Gastrocnemius medialis (tissue), 4 donors: ENCODE data around the gene ARNT2. TPM values are rescaled to one million over a fixed set of nuclear protein-coding genes. Genes with fewer than 3 reads are reported as not detected.

ENCODE experiments used
- ATAC-seq, 2 donors: fragments of 150-250 bp; one replicate each; pipeline ENCODE4 v1.9.1; 2016
- DNase-seq, 2 donors: peaks; one replicate each; pipeline ENCODE4 v3.0.0-alpha.2; 2019
- H3K27ac ChIP-seq, 4 donors: fragments of 200-600 bp; sonication (generic); 1 replicate in 1 of 4; 2 replicates in 3 of 4; pipeline ENCODE4 v1.5.1; 2016 to 2018; ENCODE audit warnings: mild to moderate bottlenecking in 2 of 4, moderate library complexity in 1 of 4
- H3K27me3 ChIP-seq, 3 donors: fragments of 200-600 bp; sonication (generic) in 2 of 3; 1 replicate in 1 of 3; 2 replicates in 2 of 3; pipeline versions ENCODE4 v1.5.1 to v1.6.0; 2016 to 2019; ENCODE audit warnings: mild to moderate bottlenecking in 1 of 3, moderate library complexity in 1 of 3
- H3K36me3 ChIP-seq, 2 donors: fragments of 200-600 bp; sonication (generic) in 1 of 2; one replicate each; pipeline ENCODE4 v1.5.1; 2017 to 2018
- H3K4me1 ChIP-seq, 2 donors: fragments of 200-600 bp; sonication (generic) in 1 of 2; one replicate each; pipeline ENCODE4 v1.5.1; 2016 to 2017; ENCODE audit warnings: mild to moderate bottlenecking in 2 of 2
- H3K4me3 ChIP-seq, 4 donors: fragments of 200-600 bp; sonication (generic) in 3 of 4; 1 replicate in 1 of 4; 2 replicates in 3 of 4; pipeline ENCODE4 v1.5.1; 2016 to 2019; ENCODE audit warnings: mild to moderate bottlenecking in 2 of 4
- H3K9me3 ChIP-seq, 3 donors: fragments of 200-600 bp; sonication (generic) in 2 of 3; 1 replicate in 1 of 3; 2 replicates in 2 of 3; pipeline ENCODE4 v1.5.1; 2016 to 2019
- POLR2A ChIP-seq, 2 donors: fragments of 450-650 bp; IDR thresholded peaks; one replicate each; pipeline ENCODE4 v1.6.1; 2017; ENCODE audit warnings: antibody characterized with exemption in 2 of 2, mild to moderate bottlenecking in 2 of 2, moderate library complexity in 2 of 2
- in situ Hi-C, 4 donors: fragments of 200-750 bp; cut with MboI; loops; one replicate each; pipeline versions ENCODE4 v1.15.0 to v1.8.0; 2017; ENCODE audit warnings: low sequenced_read_pairs in 4 of 4
- intact Hi-C: fragments of 100-400 bp; cut with DNase I; formaldehyde crosslinking; loops from one replicate; pipeline ENCODE4 v1.15.1; 2023; ENCODE audit warnings: low total_unique reads
- total RNA-seq, 4 donors: library from RNA; depleted of rRNA; stranded (reverse); fragments of >200 nt; gene quantifications; one replicate each; pipeline versions ENCODE4 v1.1.0 to v1.2.3, GENCODE V29; 2016
- TF ChIP-seq, protein P1 (sequence below), 5 experiments: fragments of 450-650 bp in 3 of 5; fragments of 200-600 bp in 2 of 5; sonication (generic) in 2 of 5; IDR thresholded peaks in 4 of 5; conservative IDR thresholded peaks in 1 of 5; 1 replicate in 4 of 5; 2 replicates in 1 of 5; pipeline ENCODE4 v1.5.1; 2016 to 2019; ENCODE audit warnings: antibody characterized with exemption in 5 of 5, mild to moderate bottlenecking in 3 of 5, moderate library complexity in 3 of 5

Gene ARNT2
- total RNA-seq, 4 donors from 2014 or later: 4.1 to 23.5 (median 6.6) TPM

DNA sequence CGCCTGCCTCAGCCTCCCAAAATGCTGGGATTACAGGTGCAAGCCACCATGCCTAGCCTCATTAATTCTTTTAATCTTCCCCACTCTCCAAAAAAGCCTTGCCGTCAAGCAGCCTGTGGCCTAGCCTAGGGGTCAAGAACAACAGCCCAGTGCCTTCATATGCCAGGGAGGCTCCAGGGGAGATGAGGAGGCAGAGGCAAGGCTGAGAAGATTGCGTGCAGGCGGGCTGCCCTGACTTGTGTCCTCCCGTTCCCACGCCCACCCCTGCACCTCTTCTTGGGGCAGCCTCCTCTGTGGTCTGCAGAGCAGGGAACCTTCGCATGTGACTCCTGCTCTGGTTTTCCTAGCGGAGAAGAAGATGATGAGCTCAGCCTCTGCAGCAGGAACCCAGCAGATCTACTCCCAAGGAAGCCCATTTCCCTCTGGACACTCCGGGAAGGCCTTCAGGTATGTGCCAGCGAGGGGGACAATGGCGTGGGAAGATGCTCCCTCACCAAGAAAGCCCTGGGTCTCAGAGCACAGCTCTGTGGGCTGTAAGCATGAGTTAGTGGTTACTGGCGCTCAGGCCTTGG is 172.4 kb downstream of the ARNT2 start:
- in situ Hi-C loops: no loop called here
- intact Hi-C loops: no loop called here
- H3K36me3 ChIP-seq: no peaks in the 10 kb centered on the region
- H3K9me3 ChIP-seq: no peaks in the 10 kb centered on the region
- no peaks in the 10 kb centered on the region for H3K27me3 ChIP-seq
- DNase-seq (no peak), ATAC-seq (no peak)
- no peak overlapping the region for H3K27ac ChIP-seq
- no peaks in the 10 kb centered on the region for H3K4me1 ChIP-seq
- H3K4me3 ChIP-seq: no peak overlapping the region
- TF ChIP-seq, protein P1, sequence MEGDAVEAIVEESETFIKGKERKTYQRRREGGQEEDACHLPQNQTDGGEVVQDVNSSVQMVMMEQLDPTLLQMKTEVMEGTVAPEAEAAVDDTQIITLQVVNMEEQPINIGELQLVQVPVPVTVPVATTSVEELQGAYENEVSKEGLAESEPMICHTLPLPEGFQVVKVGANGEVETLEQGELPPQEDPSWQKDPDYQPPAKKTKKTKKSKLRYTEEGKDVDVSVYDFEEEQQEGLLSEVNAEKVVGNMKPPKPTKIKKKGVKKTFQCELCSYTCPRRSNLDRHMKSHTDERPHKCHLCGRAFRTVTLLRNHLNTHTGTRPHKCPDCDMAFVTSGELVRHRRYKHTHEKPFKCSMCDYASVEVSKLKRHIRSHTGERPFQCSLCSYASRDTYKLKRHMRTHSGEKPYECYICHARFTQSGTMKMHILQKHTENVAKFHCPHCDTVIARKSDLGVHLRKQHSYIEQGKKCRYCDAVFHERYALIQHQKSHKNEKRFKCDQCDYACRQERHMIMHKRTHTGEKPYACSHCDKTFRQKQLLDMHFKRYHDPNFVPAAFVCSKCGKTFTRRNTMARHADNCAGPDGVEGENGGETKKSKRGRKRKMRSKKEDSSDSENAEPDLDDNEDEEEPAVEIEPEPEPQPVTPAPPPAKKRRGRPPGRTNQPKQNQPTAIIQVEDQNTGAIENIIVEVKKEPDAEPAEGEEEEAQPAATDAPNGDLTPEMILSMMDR (IDR thresholded peaks at IDR 0.05 in 4 of 5, conservative IDR thresholded peaks at IDR 0.05 in 1 of 5): no peak
- no peak for TF ChIP-seq POLR2A (IDR thresholded peaks at IDR 0.05)

DNA sequence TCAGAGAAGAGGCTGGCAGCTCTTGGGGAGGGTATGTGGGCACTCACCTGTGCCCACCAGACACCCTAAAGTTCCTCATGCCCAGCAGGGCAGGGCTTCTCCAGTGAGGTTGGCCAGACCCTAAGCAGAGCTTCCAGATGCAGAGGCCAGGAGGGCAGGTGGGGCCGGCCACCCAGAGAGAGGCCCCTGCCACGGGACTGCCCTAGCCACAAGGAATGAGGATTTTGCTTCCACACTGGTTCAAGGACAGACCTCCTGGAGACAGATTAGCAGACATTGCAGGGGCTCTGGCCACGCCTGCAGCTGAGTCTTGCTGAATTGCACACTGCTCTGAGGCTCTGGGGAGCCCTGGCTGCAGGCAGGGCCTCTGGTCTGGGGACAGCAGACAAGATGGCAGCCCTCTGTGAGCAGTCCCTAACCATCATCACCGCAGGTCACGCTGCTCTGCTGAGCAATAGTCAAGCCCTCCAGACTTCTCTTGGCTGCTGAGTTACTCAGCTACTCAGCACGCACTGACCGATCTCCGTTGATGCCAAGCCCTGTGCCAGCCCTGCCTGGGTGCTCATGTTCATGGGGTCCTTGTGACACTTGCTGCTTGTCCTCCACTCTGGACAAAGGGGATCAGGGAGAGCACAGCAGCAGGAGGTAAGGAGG is 173.5 kb downstream of the ARNT2 start:
- in situ Hi-C loops: no loop called here
- ATAC-seq (no peak), DNase-seq (no peak)
- no peak overlapping the region for H3K4me3 ChIP-seq
- no peaks in the 10 kb centered on the region for H3K36me3 ChIP-seq
- intact Hi-C loops: no loop called here
- no peaks in the 10 kb centered on the region for H3K4me1 ChIP-seq
- H3K9me3 ChIP-seq: no peaks in the 10 kb centered on the region
- H3K27me3 ChIP-seq: no peaks in the 10 kb centered on the region
- no peak overlapping the region for H3K27ac ChIP-seq
- TF ChIP-seq POLR2A (IDR thresholded peaks at IDR 0.05): no peak
- TF ChIP-seq, protein P1 (IDR thresholded peaks at IDR 0.05 in 4 of 5, conservative IDR thresholded peaks at IDR 0.05 in 1 of 5): no peak

DNA sequence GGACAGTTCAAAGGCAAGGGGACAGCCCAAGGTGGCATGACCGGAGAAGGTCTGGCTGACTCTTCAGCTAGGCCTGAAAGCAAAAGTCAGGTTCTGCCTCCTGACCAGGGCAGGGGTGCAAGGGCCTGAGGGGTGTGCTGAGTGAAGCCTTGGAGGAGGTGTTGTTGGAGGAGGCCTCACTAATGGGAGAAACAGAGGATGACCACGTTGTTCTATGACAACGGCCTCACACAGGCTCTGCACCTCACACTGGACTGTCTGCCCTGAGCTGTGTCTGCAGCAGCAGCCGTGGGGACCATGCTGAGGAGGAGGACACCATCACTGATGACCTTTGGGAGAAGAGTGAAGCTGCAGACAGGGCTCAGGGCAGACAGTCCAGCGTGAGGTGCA is 174.0 kb downstream of the ARNT2 start:
- in situ Hi-C loops: no loop called here
- H3K27me3 ChIP-seq: no peaks in the 10 kb centered on the region
- H3K9me3 ChIP-seq: no peaks in the 10 kb centered on the region
- no peak for DNase-seq
- no peak overlapping the region for H3K27ac ChIP-seq
- no peak overlapping the region for H3K4me3 ChIP-seq
- TF ChIP-seq, protein P1 (IDR thresholded peaks at IDR 0.05 in 4 of 5, conservative IDR thresholded peaks at IDR 0.05 in 1 of 5): no peak
- no peak for TF ChIP-seq POLR2A (IDR thresholded peaks at IDR 0.05)
- intact Hi-C loops: no loop called here
- no peak for ATAC-seq
- H3K36me3 ChIP-seq: no peaks in the 10 kb centered on the region
- H3K4me1 ChIP-seq: no peaks in the 10 kb centered on the region

DNA sequence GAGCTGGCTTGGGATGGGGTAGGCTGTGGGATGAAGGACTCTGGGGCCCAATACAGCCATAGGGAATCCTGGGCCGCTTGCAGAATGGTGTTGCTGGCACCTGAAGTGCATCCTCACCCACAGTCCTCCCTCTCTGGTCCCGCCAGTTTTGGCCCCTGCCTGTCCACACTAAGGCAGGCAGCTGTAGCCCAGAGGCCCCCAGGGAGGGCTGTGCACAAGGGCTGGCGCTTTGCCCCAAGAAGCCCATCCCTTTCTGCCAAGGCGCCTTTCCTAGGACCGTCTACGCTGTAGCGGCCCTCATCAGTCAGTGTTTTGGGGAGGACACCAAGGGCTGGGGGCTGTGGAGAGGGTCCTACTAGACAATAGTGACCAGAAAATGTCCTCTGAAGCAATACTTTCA is 174.7 kb downstream of the ARNT2 start:
- no peaks in the 10 kb centered on the region for H3K9me3 ChIP-seq
- in situ Hi-C loops: no loop called here
- no peak overlapping the region for H3K4me3 ChIP-seq
- ATAC-seq (no peak), DNase-seq (no peak)
- no peaks in the 10 kb centered on the region for H3K27me3 ChIP-seq
- TF ChIP-seq, protein P1 (IDR thresholded peaks at IDR 0.05 in 4 of 5, conservative IDR thresholded peaks at IDR 0.05 in 1 of 5): no peak
- no peak for TF ChIP-seq POLR2A (IDR thresholded peaks at IDR 0.05)
- H3K27ac ChIP-seq: no peak overlapping the region
- no peaks in the 10 kb centered on the region for H3K36me3 ChIP-seq
- intact Hi-C loops: no loop called here
- no peaks in the 10 kb centered on the region for H3K4me1 ChIP-seq
